Measurements from ENCODE around the gene SLC25A23.

The SLC25A23 gene

GRCh38 chr19:6393983-6394412 lies 65.6 kb downstream of the SLC25A23 start:
- DNase-seq, result no peak

- DNase-seq, result peak; percentile 92
These were observed 66.3 kb downstream of the SLC25A23 start, which contains the start of gene GTF2F1 for GRCh38 chr19:6393074-6393982. Gene GTF2F1, minus strand, starts transcription at chr19:6393164. Its CDS starts 169 bp downstream, at chr19:6392995.

- no peak for DNase-seq
These were observed 67.1 kb downstream of the SLC25A23 start for GRCh38 chr19:6392221-6393073.
